Type B pancreatic cell (in vitro differentiated cells): Measurements from ENCODE around the gene SLC43A3. TPM values are rescaled to one million over a fixed set of nuclear protein-coding genes. Genes with fewer than 3 reads are reported as not detected.

Source experiments
- DNase-seq: peaks from one replicate; pipeline ENCODE4 v3.0.0; 2021; ENCODE audit warnings: mixed read lengths; ENCODE audit not compliant: unreplicated experiment; ENCODE audit errors: extremely low spot score
- H3K27ac Mint-ChIP-seq: 2 replicates; pipeline ENCODE4 v1.8.0; 2021; ENCODE audit warnings: mild to moderate bottlenecking, mixed read lengths
- H3K27me3 Mint-ChIP-seq: 2 replicates; pipeline ENCODE4 v1.8.0; 2021; ENCODE audit warnings: mixed read lengths
- H3K36me3 Mint-ChIP-seq: 2 replicates; pipeline ENCODE4 v1.8.0; 2021; ENCODE audit warnings: mixed read lengths
- H3K4me1 Mint-ChIP-seq: one replicate; pipeline ENCODE4 v1.8.0; 2021; ENCODE audit warnings: mixed read lengths; ENCODE audit not compliant: unreplicated experiment
- H3K4me3 Mint-ChIP-seq: 2 replicates; pipeline ENCODE4 v1.8.0; 2021; ENCODE audit warnings: mild to moderate bottlenecking, mixed read lengths
- H3K9me3 Mint-ChIP-seq: 2 replicates; pipeline ENCODE4 v1.8.0; 2021; ENCODE audit warnings: mixed read lengths
- total RNA-seq: library from RNA; stranded (reverse); gene quantifications from 2 replicates; pipeline ENCODE4 v1.2.1, GENCODE V29; 2021; ENCODE audit warnings: low replicate concordance
- TF ChIP-seq, protein P1 (sequence below): fragments of 200-600 bp; sonication (generic); conservative IDR thresholded peaks from 2 replicates; pipeline ENCODE4 v1.5.0; 2021; ENCODE audit warnings: antibody characterized with exemption, mild to moderate bottlenecking

SLC43A3 gene
- total RNA-seq, 1 donor from 2014 or later = 20.4 TPM

DNA sequence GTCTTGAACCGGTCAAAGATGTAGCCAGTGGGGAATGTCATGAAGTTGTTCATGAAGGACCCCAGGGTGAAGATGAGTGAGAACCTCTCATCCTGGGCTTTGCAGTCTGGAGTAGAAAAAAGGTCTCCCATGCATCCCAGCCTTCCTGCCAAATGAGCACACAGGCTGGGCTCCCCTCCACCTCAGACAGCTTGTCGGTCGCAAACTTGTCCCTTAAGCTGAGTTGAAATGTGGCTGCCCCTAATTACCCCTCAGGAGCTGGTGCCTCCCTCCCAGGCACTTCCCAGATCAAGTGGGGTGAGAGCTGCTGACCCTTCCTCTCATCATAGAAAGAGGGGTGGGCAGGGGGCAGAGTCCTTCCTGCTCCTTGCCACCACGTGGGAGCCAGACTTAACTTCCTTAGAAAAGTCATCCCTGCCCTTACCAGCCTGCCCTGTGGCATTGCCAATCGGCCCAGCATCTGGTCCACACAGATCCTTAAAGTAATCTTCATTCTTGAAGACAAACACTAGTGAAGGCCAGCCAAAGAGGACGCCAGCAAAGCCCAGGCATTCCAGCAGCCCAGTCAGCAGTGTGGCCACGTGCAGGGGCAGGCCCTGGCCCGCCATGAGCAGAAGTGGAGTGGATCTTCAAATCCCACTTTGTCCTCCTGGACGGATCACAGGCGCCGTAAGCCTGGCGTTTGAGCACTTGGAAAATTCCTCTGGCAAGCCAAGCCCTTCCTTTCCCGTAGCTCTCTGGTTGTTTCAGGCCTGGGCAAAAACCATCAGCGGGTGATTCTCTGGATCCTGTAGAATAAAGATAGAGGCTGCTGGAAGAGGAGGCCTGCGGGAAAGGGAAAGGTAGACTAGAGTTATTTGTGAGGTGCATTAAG lies 1.1 kb downstream of the SLC43A3 start:
- Mint-ChIP-seq H3K4me1 (peaks cover 28% of the 10 kb centered on the region), H3K27me3 (peaks cover 36% of the 10 kb centered on the region), H3K4me3 (peak overlapping the region; percentile 87), H3K9me3 (no peaks in the 10 kb centered on the region), H3K27ac (peak overlapping the region; percentile 26), H3K36me3 (peaks cover 3% of the 10 kb centered on the region)
- no peak for DNase-seq
- TF ChIP-seq, protein P1, sequence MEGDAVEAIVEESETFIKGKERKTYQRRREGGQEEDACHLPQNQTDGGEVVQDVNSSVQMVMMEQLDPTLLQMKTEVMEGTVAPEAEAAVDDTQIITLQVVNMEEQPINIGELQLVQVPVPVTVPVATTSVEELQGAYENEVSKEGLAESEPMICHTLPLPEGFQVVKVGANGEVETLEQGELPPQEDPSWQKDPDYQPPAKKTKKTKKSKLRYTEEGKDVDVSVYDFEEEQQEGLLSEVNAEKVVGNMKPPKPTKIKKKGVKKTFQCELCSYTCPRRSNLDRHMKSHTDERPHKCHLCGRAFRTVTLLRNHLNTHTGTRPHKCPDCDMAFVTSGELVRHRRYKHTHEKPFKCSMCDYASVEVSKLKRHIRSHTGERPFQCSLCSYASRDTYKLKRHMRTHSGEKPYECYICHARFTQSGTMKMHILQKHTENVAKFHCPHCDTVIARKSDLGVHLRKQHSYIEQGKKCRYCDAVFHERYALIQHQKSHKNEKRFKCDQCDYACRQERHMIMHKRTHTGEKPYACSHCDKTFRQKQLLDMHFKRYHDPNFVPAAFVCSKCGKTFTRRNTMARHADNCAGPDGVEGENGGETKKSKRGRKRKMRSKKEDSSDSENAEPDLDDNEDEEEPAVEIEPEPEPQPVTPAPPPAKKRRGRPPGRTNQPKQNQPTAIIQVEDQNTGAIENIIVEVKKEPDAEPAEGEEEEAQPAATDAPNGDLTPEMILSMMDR = no peak

DNA sequence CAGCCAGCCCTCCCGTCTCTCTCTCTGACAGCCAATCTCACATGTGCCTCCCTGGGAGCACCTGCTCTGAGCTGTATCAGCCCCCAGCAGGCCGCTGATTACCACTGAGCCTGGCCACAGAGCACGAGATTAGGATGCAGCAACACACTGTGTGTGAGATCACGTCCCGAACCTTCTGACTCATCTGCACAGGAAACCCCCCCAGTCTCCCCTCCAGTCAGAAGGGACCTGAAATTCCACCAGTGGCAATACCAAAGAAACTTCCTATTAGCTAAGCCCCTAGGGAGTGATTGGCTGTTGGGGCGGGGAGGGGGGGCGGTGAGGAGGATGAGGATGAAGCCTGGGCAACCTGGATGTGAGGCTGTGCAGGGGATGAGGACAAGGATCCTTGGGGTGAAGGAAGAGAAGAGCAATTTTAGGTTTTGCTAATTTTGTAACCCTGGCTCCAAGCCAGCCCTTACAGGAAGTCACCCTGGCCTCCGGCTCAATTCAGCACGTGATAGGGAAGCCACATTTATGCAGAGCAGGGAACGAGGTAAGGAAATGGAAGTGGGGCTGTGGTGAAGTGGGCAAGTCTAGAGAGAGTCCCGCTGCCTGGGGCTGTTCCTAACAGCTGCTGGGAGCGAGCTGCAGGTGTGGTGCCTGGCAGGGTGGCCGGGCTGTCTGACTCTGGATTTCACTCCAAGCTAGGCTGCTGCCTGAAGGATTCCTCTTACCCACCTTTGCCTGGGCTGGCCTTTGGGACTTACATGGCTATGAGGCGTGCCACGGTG lies 1.9 kb downstream of the SLC43A3 start:
- H3K36me3 Mint-ChIP-seq = peaks cover 3% of the 10 kb centered on the region
- H3K9me3 Mint-ChIP-seq = no peaks in the 10 kb centered on the region
- TF ChIP-seq, protein P1 = no peak
- no peak overlapping the region for H3K27ac Mint-ChIP-seq
- H3K4me1 Mint-ChIP-seq = peaks cover 28% of the 10 kb centered on the region
- DNase-seq = no peak
- H3K27me3 Mint-ChIP-seq = peaks cover 28% of the 10 kb centered on the region
- H3K4me3 Mint-ChIP-seq = peak overlapping the region; percentile 31

DNA sequence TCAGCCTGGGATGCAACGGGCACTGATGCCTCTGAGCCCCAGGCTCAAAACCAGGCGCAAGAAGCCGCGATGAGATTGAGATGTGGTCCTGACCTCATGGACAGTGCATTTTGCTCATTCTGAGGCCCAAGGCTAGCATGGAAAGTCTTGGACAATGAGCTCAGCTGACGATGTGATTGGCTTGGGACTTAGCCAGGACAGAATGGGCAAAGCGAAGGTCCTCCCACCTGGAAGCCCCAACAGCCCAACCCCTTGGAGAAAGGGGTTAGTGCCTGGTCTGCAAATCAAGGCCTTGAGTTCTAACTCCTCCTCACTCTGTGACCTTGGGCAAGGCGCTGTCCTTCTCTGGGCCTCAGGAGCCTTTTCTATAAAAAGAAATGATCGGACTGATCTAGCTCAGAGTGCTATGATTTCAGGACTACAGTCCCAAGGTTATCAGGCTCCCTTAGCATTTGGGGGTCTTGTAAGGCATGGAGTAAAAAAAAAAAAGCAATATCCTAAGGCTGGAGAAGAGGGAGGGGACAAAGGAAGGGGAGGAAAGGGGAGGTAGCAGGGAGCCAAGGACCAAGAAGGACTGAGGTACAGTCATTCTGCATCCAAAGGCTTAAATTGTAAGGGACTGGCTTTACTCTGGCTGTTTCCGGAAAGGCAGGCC lies 2.7 kb downstream of the SLC43A3 start:
- Mint-ChIP-seq H3K4me3 (peak overlapping the region; percentile 54), H3K27me3 (peaks cover 21% of the 10 kb centered on the region), H3K9me3 (no peaks in the 10 kb centered on the region), H3K4me1 (peaks cover 28% of the 10 kb centered on the region), H3K27ac (no peak overlapping the region), H3K36me3 (peaks cover 3% of the 10 kb centered on the region)
- TF ChIP-seq, protein P1 = no peak
- no peak for DNase-seq

DNA sequence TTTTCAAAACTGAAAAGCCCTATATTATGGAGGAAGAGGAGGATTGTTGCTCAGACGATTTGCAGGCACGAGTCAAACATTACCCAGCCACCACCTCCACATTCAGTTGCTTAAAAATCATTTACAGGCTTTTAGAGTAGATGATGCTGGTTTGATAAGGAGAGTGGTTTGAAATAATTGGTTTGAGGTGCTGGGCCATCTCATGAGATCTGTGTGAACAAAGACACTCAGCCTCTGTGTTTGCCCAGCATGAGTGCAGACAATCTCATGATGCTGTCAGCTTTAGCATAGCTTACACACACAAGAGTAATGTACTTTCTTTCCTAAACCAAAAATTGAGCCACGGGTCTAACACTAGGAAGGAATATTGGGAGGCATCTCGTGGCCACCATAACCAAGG lies 4.3 kb downstream of the SLC43A3 start:
- H3K4me3 Mint-ChIP-seq = no peak overlapping the region
- peaks cover 11% of the 10 kb centered on the region for H3K27me3 Mint-ChIP-seq
- DNase-seq = no peak
- no peaks in the 10 kb centered on the region for H3K9me3 Mint-ChIP-seq
- H3K4me1 Mint-ChIP-seq = peaks cover 27% of the 10 kb centered on the region
- H3K27ac Mint-ChIP-seq = no peak overlapping the region
- TF ChIP-seq, protein P1 = no peak
- H3K36me3 Mint-ChIP-seq = peaks cover 3% of the 10 kb centered on the region

DNA sequence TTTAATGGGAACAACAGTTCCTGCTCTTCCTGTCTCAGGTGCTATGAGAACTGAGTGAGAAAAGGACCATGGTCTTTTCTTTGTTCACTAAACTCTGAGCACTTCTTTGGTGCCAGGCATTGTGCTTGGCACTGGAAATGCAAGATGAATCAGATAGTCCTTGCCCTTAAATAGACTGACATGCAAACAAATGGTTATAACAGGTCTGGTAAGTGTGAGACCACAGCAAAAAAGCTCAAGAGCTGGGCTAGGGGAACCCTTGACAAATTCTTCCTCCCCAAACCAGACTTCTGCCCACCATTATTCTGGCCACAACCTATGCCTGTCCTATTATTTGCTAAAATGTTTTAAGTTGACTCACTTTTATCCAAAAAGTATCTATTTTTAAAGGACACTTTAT lies 5.1 kb downstream of the SLC43A3 start:
- H3K4me1 Mint-ChIP-seq = peaks cover 21% of the 10 kb centered on the region
- TF ChIP-seq, protein P1 = no peak
- H3K9me3 Mint-ChIP-seq = no peaks in the 10 kb centered on the region
- H3K36me3 Mint-ChIP-seq = peaks cover 10% of the 10 kb centered on the region
- H3K4me3 Mint-ChIP-seq = no peak overlapping the region
- no peak overlapping the region for H3K27ac Mint-ChIP-seq
- no peak for DNase-seq
- H3K27me3 Mint-ChIP-seq = peaks cover 5% of the 10 kb centered on the region
